Measurements from ENCODE around the gene CRTC1. TPM values are rescaled to one million over a fixed set of nuclear protein-coding genes. Genes with fewer than 3 reads are reported as not detected.
A peak's percentile ranks its signal among the peaks of the same experiment; 100 is the strongest.

The CRTC1 gene
- total and polyA plus RNA-seq, 2 of the 13 experiments (the other 11 are each of a cell fraction or from before 2014, with no cell fraction given): 2.0 to 2.7 TPM

DNA sequence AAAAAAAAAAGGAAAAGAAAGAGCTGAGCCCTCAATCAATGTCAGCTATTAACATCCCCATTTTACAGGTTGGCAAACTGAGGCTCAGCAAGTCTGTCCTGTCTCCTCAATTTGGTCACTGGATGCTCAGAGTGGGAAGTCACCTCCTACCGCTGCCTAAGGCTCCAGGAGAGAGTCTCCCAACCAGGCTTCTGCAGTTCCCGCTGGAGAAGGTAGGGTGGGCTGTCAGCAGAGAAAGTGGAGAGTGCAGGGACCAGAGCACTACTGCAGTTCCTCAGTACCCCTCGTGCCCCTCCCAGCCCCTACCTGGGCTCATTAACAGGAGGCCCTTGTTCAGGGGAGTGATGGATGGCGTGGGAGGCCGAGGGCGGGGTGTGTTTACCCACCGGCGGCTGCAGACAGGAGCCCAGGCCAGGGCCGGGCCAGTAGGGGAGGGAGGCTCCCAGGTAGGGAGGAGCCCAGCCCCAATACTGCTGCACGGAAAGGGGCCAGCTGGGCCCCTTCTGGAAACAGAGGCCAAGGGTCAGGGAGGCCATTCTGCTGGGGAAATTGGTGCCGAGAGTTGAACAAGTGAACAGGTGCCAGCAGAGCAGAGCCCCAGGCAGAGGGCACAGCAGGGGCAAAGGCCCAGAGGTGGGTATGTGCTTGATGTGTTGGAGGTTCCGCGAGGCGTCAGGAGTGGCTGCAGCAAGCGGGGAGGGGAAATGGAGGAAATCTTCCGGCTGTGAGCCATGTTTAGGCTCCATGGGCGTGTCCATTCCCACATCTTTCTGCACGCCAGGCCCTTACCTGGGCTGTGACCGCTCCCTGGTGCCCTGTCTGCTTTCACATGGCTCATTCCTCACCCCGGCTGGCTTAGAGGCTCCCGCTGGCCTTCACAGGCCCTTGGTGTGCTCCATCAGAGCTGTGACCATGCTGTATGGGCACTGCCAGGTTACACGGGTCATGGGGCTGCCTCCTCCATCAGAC is 115.2 kb downstream of the CRTC1 start (continued):
- no peak for TF ChIP-seq GPN1 (CRISPR knock-in tag; IDR thresholded peaks at IDR 0.05; ENCODE audit: borderline replicate concordance)
- TF ChIP-seq LCORL (IDR thresholded peaks at IDR 0.05): no peak
- peak; percentile 87 for TF ChIP-seq LCORL (CRISPR knock-in tag; IDR thresholded peaks at IDR 0.05)
- TF ChIP-seq KDM5B (CRISPR knock-in tag; IDR thresholded peaks at IDR 0.05; ENCODE audit: borderline replicate concordance): peak; percentile 35; the same call in 1 of the 2 replicates
- TF ChIP-seq ZNF44 (CRISPR knock-in tag; IDR thresholded peaks at IDR 0.05): 0 out of 2 replicates have a peak, but pooled peaks have one; percentile 41
- TF ChIP-seq ARNT2 (CRISPR knock-in tag; IDR thresholded peaks at IDR 0.05; ENCODE audit: low read depth): no peak
- TF ChIP-seq HOXA5 (CRISPR knock-in tag; IDR thresholded peaks at IDR 0.05): peak; percentile 88; the same call in 1 of the 2 replicates
- TF ChIP-seq, protein P1, sequence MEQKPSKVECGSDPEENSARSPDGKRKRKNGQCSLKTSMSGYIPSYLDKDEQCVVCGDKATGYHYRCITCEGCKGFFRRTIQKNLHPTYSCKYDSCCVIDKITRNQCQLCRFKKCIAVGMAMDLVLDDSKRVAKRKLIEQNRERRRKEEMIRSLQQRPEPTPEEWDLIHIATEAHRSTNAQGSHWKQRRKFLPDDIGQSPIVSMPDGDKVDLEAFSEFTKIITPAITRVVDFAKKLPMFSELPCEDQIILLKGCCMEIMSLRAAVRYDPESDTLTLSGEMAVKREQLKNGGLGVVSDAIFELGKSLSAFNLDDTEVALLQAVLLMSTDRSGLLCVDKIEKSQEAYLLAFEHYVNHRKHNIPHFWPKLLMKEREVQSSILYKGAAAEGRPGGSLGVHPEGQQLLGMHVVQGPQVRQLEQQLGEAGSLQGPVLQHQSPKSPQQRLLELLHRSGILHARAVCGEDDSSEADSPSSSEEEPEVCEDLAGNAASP (CRISPR knock-in tag; IDR thresholded peaks at IDR 0.05; ENCODE audit: borderline replicate concordance): peak; percentile 29; the same call in 1 of the 2 replicates
- TF ChIP-seq HDAC2 (CRISPR knock-in tag; IDR thresholded peaks at IDR 0.05): peak; percentile 64
- TF ChIP-seq MAZ (IDR thresholded peaks at IDR 0.05; ENCODE audit: borderline replicate concordance, low read depth, low read length): no peak
- TF ChIP-seq MAZ (CRISPR knock-in tag; IDR thresholded peaks at IDR 0.05; ENCODE audit: low read depth): peak; percentile 41; the same call in 1 of the 2 replicates
- peak; percentile 42; the same call in 1 of the 2 replicates for TF ChIP-seq CHD4 (IDR thresholded peaks at IDR 0.05; ENCODE audit: borderline replicate concordance, low read length)
- TF ChIP-seq, protein P2, sequence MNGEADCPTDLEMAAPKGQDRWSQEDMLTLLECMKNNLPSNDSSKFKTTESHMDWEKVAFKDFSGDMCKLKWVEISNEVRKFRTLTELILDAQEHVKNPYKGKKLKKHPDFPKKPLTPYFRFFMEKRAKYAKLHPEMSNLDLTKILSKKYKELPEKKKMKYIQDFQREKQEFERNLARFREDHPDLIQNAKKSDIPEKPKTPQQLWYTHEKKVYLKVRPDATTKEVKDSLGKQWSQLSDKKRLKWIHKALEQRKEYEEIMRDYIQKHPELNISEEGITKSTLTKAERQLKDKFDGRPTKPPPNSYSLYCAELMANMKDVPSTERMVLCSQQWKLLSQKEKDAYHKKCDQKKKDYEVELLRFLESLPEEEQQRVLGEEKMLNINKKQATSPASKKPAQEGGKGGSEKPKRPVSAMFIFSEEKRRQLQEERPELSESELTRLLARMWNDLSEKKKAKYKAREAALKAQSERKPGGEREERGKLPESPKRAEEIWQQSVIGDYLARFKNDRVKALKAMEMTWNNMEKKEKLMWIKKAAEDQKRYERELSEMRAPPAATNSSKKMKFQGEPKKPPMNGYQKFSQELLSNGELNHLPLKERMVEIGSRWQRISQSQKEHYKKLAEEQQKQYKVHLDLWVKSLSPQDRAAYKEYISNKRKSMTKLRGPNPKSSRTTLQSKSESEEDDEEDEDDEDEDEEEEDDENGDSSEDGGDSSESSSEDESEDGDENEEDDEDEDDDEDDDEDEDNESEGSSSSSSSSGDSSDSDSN (CRISPR knock-in tag; IDR thresholded peaks at IDR 0.05): peak; percentile 43
- TF ChIP-seq PRMT3 (CRISPR knock-in tag; IDR thresholded peaks at IDR 0.05; ENCODE audit: borderline replicate concordance, low read depth): no peak
- peak; percentile 98 for TF ChIP-seq ZNF629 (CRISPR knock-in tag; conservative IDR thresholded peaks at IDR 0.05)
- TF ChIP-seq MED13 (CRISPR knock-in tag; IDR thresholded peaks at IDR 0.05): no peak
- TF ChIP-seq PAX8 (CRISPR knock-in tag; IDR thresholded peaks at IDR 0.05; ENCODE audit: borderline replicate concordance): no peak
- TF ChIP-seq ZNF333 (CRISPR knock-in tag; IDR thresholded peaks at IDR 0.05; ENCODE audit: borderline replicate concordance): 0 out of 2 replicates have a peak, but pooled peaks have one; percentile 40
- peak; percentile 46; the same call in 1 of the 2 replicates for TF ChIP-seq ZFX (CRISPR knock-in tag; IDR thresholded peaks at IDR 0.05; ENCODE audit: low read depth)
- TF ChIP-seq ZFY (CRISPR knock-in tag; IDR thresholded peaks at IDR 0.05): 0 out of 2 replicates have a peak, but pooled peaks have one; percentile 18
- 0 out of 2 replicates have a peak, but pooled peaks have one; percentile 64 for TF ChIP-seq PCBP1 (IDR thresholded peaks at IDR 0.05; ENCODE audit: borderline replicate concordance, low read depth, low read length)
- TF ChIP-seq KDM2A (CRISPR knock-in tag; IDR thresholded peaks at IDR 0.05; ENCODE audit: borderline replicate concordance, low read depth): 0 out of 2 replicates have a peak, but pooled peaks have one; percentile 26
- no peak for TF ChIP-seq ZBTB20 (CRISPR knock-in tag; IDR thresholded peaks at IDR 0.05; ENCODE audit: borderline replicate concordance, low read depth)
- peak; percentile 57; the same call in 1 of the 2 replicates for TF ChIP-seq HOXA3 (CRISPR knock-in tag; IDR thresholded peaks at IDR 0.05)

Data from HepG2 (cell line).